GM03348 (cell line): ENCODE data around the gene PTPRK.
A peak's percentile ranks its signal among the peaks of the same experiment; 100 is the strongest.

Experiments
- DNase-seq: peaks from one replicate; pipeline ENCODE4 v3.0.0; 2012; ENCODE audit warnings: low spot score

PTPRK gene

GRCh38 chr6:128067446-128068118 lies 452.8 kb downstream of the PTPRK start:
- no peak for DNase-seq

- DNase-seq, result no peak
Measured at GRCh38 chr6:128065072-128065471, 455.3 kb downstream of the PTPRK start.

GRCh38 chr6:128064540-128064895 lies 455.9 kb downstream of the PTPRK start:
- no peak for DNase-seq

GRCh38 chr6:128063850-128064539 lies 456.4 kb downstream of the PTPRK start:
- DNase-seq, result no peak

GRCh38 chr6:128062882-128063603 lies 457.4 kb downstream of the PTPRK start:
- peak; percentile 37 for DNase-seq

- peak; percentile 14 for DNase-seq
Measured at GRCh38 chr6:128057946-128058345, 462.5 kb downstream of the PTPRK start.

- no peak for DNase-seq
Measured at GRCh38 chr6:128057541-128057940, 462.9 kb downstream of the PTPRK start.

- no peak for DNase-seq
Measured at GRCh38 chr6:128053109-128053508, 467.3 kb downstream of the PTPRK start.

- DNase-seq, result no peak
Measured at GRCh38 chr6:128047989-128048388, 472.4 kb downstream of the PTPRK start.

- no peak for DNase-seq
Measured at GRCh38 chr6:128046033-128046432, 474.4 kb downstream of the PTPRK start.

GRCh38 chr6:128039543-128039942 lies 480.9 kb downstream of the PTPRK start:
- DNase-seq, result no peak

- DNase-seq, result peak; percentile 4
Measured at GRCh38 chr6:128036808-128037570, 483.4 kb downstream of the PTPRK start.

- DNase-seq, result no peak
Measured at GRCh38 chr6:128033156-128033555, 487.2 kb downstream of the PTPRK start.

- no peak for DNase-seq
Measured at GRCh38 chr6:128032042-128032441, 488.4 kb downstream of the PTPRK start.

- DNase-seq, result no peak
Measured at GRCh38 chr6:128029826-128030225, 490.6 kb downstream of the PTPRK start.

- no peak for DNase-seq
Measured at GRCh38 chr6:128028183-128028582, 492.2 kb downstream of the PTPRK start.

- no peak for DNase-seq
Measured at GRCh38 chr6:128025478-128025877, 494.9 kb downstream of the PTPRK start.

- DNase-seq, result no peak
Measured at GRCh38 chr6:128024969-128025368, 495.4 kb downstream of the PTPRK start.

- no peak for DNase-seq
Measured at GRCh38 chr6:128024046-128024445, 496.4 kb downstream of the PTPRK start.

- DNase-seq, result no peak
Measured at GRCh38 chr6:128018821-128019220, 501.6 kb downstream of the PTPRK start.

GRCh38 chr6:128017288-128017687 lies 503.1 kb downstream of the PTPRK start:
- DNase-seq, result no peak

- no peak for DNase-seq
Measured at GRCh38 chr6:128007658-128008057, 512.7 kb downstream of the PTPRK start.
